Kidney (tissue), 14 donors: ENCODE data around the gene COMMD8. TPM values are rescaled to one million over a fixed set of nuclear protein-coding genes. Genes with fewer than 3 reads are reported as not detected.
"Not testable (repeated sequence)": the region's sequence is repeated elsewhere in the genome, so short reads cannot be mapped to it uniquely, and the experiment has no call there.

Experiments
- DNase-seq, 5 donors: peaks; one replicate each; pipeline ENCODE4 v3.0.0-alpha.2; 2013 to 2020
- FAIRE-seq: peaks from 2 replicates; lab custom pipeline; 2012; peaks lifted over from hg19 to GRCh38; lab: Jason Lieb, UNC
- H3K27ac ChIP-seq, 2 donors: one replicate each; pipeline ENCODE4 v1.7.0; 2013; ENCODE audit warnings: low read depth in 2 of 2, low read length in 2 of 2, inconsistent platforms in 1 of 2
- H3K27me3 ChIP-seq: one replicate; pipeline ENCODE4 v1.7.1; 2013; ENCODE audit warnings: low read length, inconsistent platforms; ENCODE audit not compliant: control insufficient read depth, insufficient read depth
- H3K36me3 ChIP-seq, 3 donors: one replicate each; pipeline versions ENCODE4 v1.7.0 to v1.7.1; 2013; ENCODE audit warnings: low read length in 3 of 3, control low read depth in 1 of 3, inconsistent platforms in 1 of 3; ENCODE audit not compliant: insufficient read depth in 3 of 3, control insufficient read depth in 2 of 3
- H3K4me1 ChIP-seq, 3 donors: one replicate each; pipeline versions ENCODE4 v1.7.0 to v1.7.1; 2013; ENCODE audit warnings: low read length in 3 of 3, inconsistent platforms in 1 of 3, low read depth in 1 of 3; ENCODE audit not compliant: control insufficient read depth in 2 of 3, insufficient read depth in 2 of 3
- H3K4me3 ChIP-seq, 3 donors: one replicate each; pipeline versions ENCODE4 v1.7.0 to v1.8.1; 2013; ENCODE audit warnings: low read length in 3 of 3, control low read depth in 1 of 3, inconsistent platforms in 1 of 3
- H3K9ac ChIP-seq, 3 donors: one replicate each; pipeline versions ENCODE4 v1.7.0 to v1.7.1; 2013; ENCODE audit warnings: low read length in 3 of 3, control low read depth in 1 of 3, inconsistent platforms in 1 of 3
- H3K9me3 ChIP-seq, 3 donors: one replicate each; pipeline versions ENCODE4 v1.7.0 to v1.7.1; 2013; ENCODE audit warnings: low read length in 3 of 3, control low read depth in 1 of 3, inconsistent platforms in 1 of 3; ENCODE audit not compliant: control insufficient read depth in 2 of 3, insufficient read depth in 1 of 3
- intact Hi-C: fragments of 100-400 bp; cut with DNase I; formaldehyde crosslinking; loops from one replicate; pipeline ENCODE4 v1.11.1; 2022
- polyA plus RNA-seq: library from polyadenylated mRNA; stranded (reverse); fragments of 350-450 nt; fragmentation: Illumina TruSeq; extraction: RNeasy Lipid Tissue Mini Kit (QIAGEN cat#74804); gene quantifications from one replicate; pipeline ENCODE4 v1.2.3, GENCODE V29; 2014; ENCODE audit warnings: low read depth, low replicate concordance; ENCODE audit not compliant: insufficient read depth
- total RNA-seq: library from RNA; stranded (reverse); fragmentation: NEBNext Ultra II Directional; extraction: Animal tissue kit (Norgen Biotek cat#: 25700); gene quantifications from one replicate; pipeline ENCODE4 v1.2.1, GENCODE V29; 2021
- TF ChIP-seq, protein P1 (sequence below): IDR thresholded peaks from 3 replicates; pipeline ENCODE4 v1.5.1; 2012; ENCODE audit warnings: mild to moderate bottlenecking, moderate library complexity, borderline replicate concordance; ENCODE audit not compliant: insufficient read depth; ENCODE audit errors: extremely low read depth
- donor health status: control.
- donor health status: control.
- donor health status: control.
- donor health status: control.
- donor health status: control.
- donor health status: DM: yes; HTN: yes; CAD: no.
- donor health status: Normal renal cell carcinoma (clear cell type).

The COMMD8 gene
- total and polyA plus RNA-seq, 2 donors from 2014 or later = 21.0 to 39.8 TPM

- Histone ChIP-seq H3K9ac (no peak overlapping the region), H3K27ac (no peak overlapping the region), H3K36me3 (no peaks in the 10 kb centered on the region), H3K27me3 (no peaks in the 10 kb centered on the region), H3K4me3 (peak overlapping the region in 1 of 3 donors; percentile 18), H3K4me1 (peaks cover 2 to 20% (median 5%) of the 10 kb centered on the region in 3 donors), H3K9me3 (no peaks in the 10 kb centered on the region)
- DNase-seq = no peak
- TF ChIP-seq, protein P1, sequence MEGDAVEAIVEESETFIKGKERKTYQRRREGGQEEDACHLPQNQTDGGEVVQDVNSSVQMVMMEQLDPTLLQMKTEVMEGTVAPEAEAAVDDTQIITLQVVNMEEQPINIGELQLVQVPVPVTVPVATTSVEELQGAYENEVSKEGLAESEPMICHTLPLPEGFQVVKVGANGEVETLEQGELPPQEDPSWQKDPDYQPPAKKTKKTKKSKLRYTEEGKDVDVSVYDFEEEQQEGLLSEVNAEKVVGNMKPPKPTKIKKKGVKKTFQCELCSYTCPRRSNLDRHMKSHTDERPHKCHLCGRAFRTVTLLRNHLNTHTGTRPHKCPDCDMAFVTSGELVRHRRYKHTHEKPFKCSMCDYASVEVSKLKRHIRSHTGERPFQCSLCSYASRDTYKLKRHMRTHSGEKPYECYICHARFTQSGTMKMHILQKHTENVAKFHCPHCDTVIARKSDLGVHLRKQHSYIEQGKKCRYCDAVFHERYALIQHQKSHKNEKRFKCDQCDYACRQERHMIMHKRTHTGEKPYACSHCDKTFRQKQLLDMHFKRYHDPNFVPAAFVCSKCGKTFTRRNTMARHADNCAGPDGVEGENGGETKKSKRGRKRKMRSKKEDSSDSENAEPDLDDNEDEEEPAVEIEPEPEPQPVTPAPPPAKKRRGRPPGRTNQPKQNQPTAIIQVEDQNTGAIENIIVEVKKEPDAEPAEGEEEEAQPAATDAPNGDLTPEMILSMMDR = no peak
- FAIRE-seq = no peak
- intact Hi-C loops = no loop called here
Observed at GRCh38 chr4:47488706-47489105, 25.2 kb upstream of the COMMD8 start.

DNA sequence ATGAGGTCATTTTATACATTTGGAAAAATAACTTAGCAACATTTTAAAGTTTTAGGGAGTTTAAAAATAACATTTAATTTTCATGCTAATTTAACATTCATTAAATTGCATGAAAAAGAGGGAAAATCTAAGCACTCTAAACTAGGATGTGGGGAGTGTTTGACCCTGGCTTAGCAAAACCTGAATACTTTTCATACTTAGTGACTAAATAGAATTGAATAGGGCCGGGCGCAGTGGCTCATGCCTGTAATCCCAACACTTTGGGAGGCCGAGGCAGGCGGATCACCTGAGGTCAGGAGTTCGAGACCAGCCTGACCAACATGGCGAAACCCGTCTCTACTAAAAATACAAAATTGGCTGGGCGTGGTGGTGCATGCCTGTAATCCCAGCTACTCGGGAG is 23.2 kb upstream of the COMMD8 start:
- Histone ChIP-seq H3K9ac (peak overlapping the region in 1 of 3 donors; percentile 86), H3K4me1 (peaks cover 0 to 16% (median 5%) of the 10 kb centered on the region in 3 donors), H3K4me3 (peak overlapping the region in 2 of 3 donors; percentile 78 to 99)
- FAIRE-seq, DNase-seq, H3K9me3 ChIP-seq, H3K27ac ChIP-seq, H3K27me3 ChIP-seq, intact Hi-C loops, H3K36me3 ChIP-seq: not testable (repeated sequence)

DNA sequence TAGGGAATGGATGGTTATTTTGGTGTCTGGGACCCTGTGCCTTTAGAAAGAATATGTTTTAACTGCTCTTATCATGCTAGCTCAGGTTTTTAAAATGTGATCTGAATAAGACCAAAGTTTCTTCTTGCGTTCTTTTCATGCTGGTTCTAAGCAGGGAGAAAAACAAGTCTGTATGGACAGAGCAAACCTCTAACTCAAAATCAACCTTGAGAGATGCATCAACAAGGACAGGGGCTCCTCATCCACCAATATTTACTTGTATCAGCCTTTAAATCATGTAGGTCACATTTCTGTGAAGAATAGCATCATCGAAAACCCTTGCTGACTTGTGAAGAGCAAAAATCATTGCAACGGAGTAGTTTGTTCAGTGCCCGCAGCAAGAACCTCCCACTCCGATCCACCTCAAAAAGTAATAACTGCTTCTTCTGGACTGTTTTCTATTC is 22.8 kb upstream of the COMMD8 start:
- H3K27ac ChIP-seq = peak overlapping the region; percentile 91 to 99
- intact Hi-C loops = no loop called here
- H3K4me1 ChIP-seq = peaks cover 0 to 16% (median 5%) of the 10 kb centered on the region in 3 donors
- H3K4me3 ChIP-seq = peak overlapping the region; percentile 78 to 99 (median 95)
- H3K27me3 ChIP-seq = no peaks in the 10 kb centered on the region
- H3K9ac ChIP-seq = peak overlapping the region; percentile 82 to 94 (median 86)
- H3K9me3 ChIP-seq = no peaks in the 10 kb centered on the region
- no peaks in the 10 kb centered on the region for H3K36me3 ChIP-seq
- no peak for DNase-seq
- FAIRE-seq = no peak
- TF ChIP-seq, protein P1 = no peak

GRCh38 chr4:47485768-47486167 is 22.3 kb upstream of the COMMD8 start:
- H3K36me3 ChIP-seq = no peaks in the 10 kb centered on the region
- intact Hi-C loops = no loop called here
- peak overlapping the region; percentile 78 to 99 (median 95) for H3K4me3 ChIP-seq
- TF ChIP-seq, protein P1 = no peak
- no peaks in the 10 kb centered on the region for H3K9me3 ChIP-seq
- DNase-seq (peak in 1 of 5 donors; percentile 54), FAIRE-seq (no peak)
- no peaks in the 10 kb centered on the region for H3K27me3 ChIP-seq
- H3K27ac ChIP-seq = peak overlapping the region; percentile 91 to 99
- peak overlapping the region; percentile 82 to 94 (median 86) for H3K9ac ChIP-seq
- H3K4me1 ChIP-seq = peaks cover 0 to 16% (median 5%) of the 10 kb centered on the region in 3 donors
